Stimulated activated CD8-positive, alpha-beta memory T cell treated with anti-CD3 and anti-CD28 coated beads, Interleukin-12 subunit alpha, Interleukin-12 subunit beta, amount 100 ng/mL, for 1 hour (primary cell): ENCODE measurements around the gene UBB.

Experiments
- DNase-seq: peaks from one replicate; pipeline ENCODE4 v3.0.0-alpha.2; 2020; ENCODE audit warnings: low read depth

Gene UBB

DNA sequence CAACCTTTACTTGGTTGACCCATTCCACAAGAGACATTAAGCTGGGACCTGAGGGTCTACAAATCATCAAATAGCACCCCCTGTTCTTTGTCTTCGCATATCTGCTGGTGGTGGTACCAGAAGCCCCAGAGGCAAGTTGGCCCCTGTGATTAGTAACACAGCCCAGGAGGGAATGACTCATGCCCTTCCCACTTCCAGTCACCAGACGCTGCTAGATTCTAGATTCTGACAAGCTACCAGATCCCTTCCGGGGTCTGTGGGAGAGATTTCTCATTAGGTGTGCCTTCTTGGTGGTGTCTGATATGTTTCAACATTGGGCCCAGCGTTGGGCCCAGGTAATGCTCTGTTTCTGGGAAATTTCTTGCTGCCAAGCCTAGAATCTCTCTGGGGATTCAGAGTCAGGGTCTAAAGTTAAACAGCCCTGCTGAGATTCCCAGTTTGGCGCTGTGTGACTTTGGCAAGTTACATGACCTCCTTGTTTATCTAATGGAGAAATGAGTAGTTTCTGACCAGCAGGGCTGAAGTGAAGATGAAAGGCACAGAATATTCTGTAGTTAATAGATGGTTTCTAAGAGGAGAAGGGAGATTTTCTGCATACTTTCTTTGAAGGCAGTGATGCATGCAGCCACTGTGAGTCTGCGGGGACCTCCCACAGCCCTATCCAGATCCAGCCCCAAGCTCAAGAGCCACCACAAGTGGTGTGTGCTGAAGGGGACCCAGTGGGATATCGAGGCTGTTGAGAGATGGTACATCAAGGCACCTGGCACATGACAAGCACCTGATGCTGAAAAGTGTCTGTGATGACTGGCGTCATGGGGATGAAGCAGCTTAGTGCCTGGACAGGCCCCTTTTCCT lies 38.4 kb downstream of the UBB start:
- DNase-seq: peak; percentile 57

DNA sequence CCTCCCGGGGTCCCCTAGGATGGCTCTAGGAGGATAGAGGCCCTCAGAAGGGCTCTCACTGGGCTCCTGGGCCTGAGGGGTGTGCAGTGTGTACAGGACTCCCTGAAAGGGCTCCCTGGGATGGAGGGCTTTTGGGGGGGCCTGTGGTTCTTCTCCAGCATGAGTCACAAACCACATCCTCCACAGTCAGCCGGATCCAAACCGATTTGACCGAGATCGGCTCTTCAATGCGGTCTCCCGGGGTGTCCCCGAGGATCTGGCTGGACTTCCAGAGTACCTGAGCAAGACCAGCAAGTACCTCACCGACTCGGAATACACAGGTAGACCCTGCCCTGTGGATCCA lies 39.0 kb downstream of the UBB start:
- no peak for DNase-seq

- no peak for DNase-seq
Observed at GRCh38 chr17:16422416-16422815, 41.5 kb downstream of the UBB start.

DNA sequence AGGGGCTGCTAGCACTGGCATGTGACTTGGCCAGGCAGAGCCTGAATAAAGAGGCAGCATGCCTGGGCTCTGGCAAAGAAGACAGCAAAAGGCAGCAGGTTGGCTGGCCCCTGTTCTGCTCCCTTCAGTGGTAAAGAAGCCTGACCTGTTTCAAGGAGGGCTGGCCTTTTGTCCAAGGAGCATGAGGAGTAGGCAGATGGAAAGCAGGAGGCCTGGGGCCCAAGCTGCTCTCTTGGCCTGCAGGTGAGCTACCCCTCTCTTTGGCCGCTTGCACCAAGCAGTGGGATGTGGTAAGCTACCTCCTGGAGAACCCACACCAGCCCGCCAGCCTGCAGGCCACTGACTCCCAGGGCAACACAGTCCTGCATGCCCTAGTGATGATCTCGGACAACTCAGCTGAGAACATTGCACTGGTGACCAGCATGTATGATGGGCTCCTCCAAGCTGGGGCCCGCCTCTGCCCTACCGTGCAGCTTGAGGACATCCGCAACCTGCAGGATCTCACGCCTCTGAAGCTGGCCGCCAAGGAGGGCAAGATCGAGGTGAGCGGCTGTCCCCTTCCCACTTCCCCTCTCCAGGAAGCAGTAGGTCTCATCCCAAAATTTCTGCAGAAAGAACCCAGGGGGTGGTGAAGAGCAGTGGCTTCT lies 42.5 kb downstream of the UBB start:
- no peak for DNase-seq

- DNase-seq: no peak
Observed at GRCh38 chr17:16425202-16425601, 44.3 kb downstream of the UBB start.

GRCh38 chr17:16425698-16426659 lies 45.1 kb downstream of the UBB start:
- no peak for DNase-seq

DNA sequence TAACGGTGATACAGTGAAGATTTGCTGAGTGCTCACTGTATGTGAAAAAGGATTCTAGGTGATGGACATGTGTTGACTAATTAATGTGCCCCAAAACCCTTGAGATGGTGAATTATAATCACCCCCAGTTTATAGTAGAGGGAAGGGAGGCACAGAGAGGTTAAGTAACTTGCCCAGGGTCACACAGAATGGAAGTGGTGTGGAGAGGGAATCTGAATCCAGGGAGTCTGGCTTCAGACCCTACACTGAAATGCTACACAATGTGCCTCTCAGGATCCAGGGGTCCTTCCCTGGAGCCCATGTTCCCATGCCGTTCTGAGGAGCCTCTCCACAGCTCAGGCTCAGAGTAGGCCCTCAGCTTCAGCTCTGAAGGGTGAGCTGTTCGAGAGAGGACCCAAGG lies 46.1 kb downstream of the UBB start:
- DNase-seq: no peak

DNA sequence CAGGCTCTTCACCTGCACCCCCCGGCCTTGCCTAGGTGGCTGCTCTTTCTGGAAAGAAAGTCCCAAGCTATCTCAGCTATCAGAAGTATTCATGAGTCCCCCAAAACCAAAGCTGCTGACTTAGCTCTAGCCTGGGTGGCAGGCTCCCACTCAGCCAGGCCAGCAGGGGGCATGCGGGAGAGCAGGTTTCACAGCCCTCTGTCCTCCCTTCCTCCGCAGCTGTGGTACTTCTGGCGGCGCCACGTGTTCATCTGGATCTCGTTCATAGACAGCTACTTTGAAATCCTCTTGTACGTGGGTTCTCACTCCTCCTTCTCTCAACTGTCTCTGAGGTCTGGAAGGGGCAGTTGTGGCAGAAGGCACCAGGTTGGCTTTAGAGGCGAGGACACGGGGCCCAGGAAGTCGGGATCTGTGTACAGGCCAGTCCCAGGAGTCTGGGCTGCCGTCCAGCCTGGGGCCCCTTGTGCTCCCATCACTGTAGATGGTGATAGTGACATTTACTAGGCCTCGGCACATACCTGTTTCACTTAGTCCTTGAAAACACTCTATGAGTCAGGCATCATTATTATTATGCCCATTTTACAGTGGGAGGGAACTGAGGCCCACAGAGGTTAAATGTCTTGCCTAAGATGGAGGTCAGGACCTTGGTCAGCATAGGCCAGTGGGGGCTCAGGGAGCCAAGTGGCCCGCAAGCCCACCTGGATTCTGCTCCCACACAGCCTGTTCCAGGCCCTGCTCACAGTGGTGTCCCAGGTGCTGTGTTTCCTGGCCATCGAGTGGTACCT lies 47.4 kb downstream of the UBB start:
- no peak for DNase-seq

DNA sequence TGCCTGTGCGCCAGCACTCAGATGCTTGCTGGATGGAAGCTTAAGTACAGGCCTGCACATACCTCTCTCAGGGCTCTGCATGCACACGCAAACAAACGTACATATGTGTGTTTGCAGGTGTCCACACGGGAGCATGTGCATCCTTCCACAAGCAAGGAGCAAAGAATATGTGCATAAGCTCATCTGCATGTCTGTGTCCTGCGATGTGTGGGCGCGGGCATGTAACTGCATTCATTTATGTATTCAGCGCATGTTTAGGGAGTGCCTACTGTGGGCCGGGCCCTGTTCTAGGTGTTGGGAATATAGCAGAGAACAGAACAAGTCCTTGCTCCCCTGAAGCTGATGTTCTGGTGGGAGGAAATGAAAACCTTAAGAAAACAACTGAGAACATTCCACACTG lies 48.2 kb downstream of the UBB start:
- no peak for DNase-seq

GRCh38 chr17:16430650-16431049 lies 49.8 kb downstream of the UBB start:
- no peak for DNase-seq

DNA sequence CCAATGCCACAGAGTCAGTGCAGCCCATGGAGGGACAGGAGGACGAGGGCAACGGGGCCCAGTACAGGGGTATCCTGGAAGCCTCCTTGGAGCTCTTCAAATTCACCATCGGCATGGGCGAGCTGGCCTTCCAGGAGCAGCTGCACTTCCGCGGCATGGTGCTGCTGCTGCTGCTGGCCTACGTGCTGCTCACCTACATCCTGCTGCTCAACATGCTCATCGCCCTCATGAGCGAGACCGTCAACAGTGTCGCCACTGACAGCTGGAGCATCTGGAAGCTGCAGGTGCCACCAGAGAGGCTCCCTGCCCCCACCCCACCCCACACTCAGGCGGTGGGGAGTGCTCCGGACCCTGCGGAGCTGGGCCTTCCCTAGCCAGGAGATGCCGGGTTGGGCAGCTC lies 51.1 kb downstream of the UBB start:
- no peak for DNase-seq
